Activated naive CD8-positive, alpha-beta T cell treated with anti-CD3 and anti-CD28 coated beads, Interleukin-2, amount 10 ng/mL, durations not matched to agents 7 days and 5 days (primary cell): Measurements from ENCODE around the gene P2RY11. TPM values are rescaled to one million over a fixed set of nuclear protein-coding genes. Genes with fewer than 3 reads are reported as not detected.
A peak's percentile ranks its signal among the peaks of the same experiment; 100 is the strongest.

Source experiments
- ATAC-seq: fragments of 150-1000 bp; cut with Tn5 transposase; one replicate; pipeline ENCODE4 v1.10.0; 2021; ENCODE audit warnings: low read depth, moderate library complexity
- POLR2A ChIA-PET: fragments of 350-600 bp; sonication (Branson Sonifier 250); formaldehyde crosslinking; loops from one replicate; lab custom pipeline; 2021; ENCODE audit warnings: antibody characterized with exemption; lab: Charles Lee
- DNase-seq: peaks from one replicate; pipeline ENCODE4 v3.0.0; 2021
- H3K27ac Mint-ChIP-seq: one replicate; pipeline ENCODE4 v1.8.0; 2022; ENCODE audit warnings: mild to moderate bottlenecking, mixed read lengths
- H3K27me3 Mint-ChIP-seq: one replicate; pipeline ENCODE4 v1.8.0; 2022; ENCODE audit warnings: mild to moderate bottlenecking, moderate library complexity, mixed read lengths
- H3K36me3 Mint-ChIP-seq: one replicate; pipeline ENCODE4 v1.8.0; 2021; ENCODE audit warnings: mild to moderate bottlenecking, mixed read lengths
- H3K4me1 Mint-ChIP-seq: one replicate; pipeline ENCODE4 v1.8.0; 2021; ENCODE audit warnings: mixed read lengths
- H3K4me3 Mint-ChIP-seq: one replicate; pipeline ENCODE4 v1.8.0; 2022; ENCODE audit warnings: mild to moderate bottlenecking, moderate library complexity, mixed read lengths
- H3K9me3 Mint-ChIP-seq: one replicate; pipeline ENCODE4 v1.8.0; 2021; ENCODE audit warnings: mixed read lengths
- total RNA-seq, 2 experiments: library from RNA; stranded (reverse); gene quantifications; one replicate each; pipeline ENCODE4 v1.2.3, GENCODE V29; 2021

Gene P2RY11
- total RNA-seq, 2 experiments from 2014 or later: 51.8 to 53.6 TPM

DNA sequence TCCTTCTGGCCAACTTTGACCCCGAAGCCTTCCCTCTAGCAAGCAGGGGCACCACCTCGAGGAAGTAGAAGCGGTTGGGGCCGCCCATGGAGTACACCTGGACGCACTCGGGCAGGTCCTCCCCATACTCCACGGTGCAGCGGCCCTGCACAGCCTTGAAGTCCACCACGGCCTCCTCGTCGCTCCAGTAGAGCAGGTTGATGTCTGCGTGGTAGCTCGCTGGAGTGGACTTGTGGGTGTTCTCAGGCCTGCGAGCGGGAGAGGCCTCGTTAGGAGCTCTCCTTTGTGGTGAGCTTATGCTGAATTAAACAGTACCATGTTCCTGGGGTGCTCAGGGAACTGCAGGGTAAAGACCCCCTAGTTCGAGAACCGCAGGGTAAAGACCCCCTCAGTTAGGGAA lies 30.5 kb downstream of the P2RY11 start:
- POLR2A ChIA-PET: interaction anchor here (1.0 to 1.5 kb wide), 2 partner anchors 23 to 53 kb away, joined by 3 to 10 read pairs; partner anchors contain the start of genes DNMT1 and EIF3G
- H3K27ac Mint-ChIP-seq: peak overlapping the region; percentile 98
- DNase-seq (no peak), ATAC-seq (no peak)
- peaks cover 36% of the 10 kb centered on the region for H3K36me3 Mint-ChIP-seq
- no peaks in the 10 kb centered on the region for H3K27me3 Mint-ChIP-seq
- H3K9me3 Mint-ChIP-seq: no peaks in the 10 kb centered on the region
- peaks cover 26% of the 10 kb centered on the region for H3K4me1 Mint-ChIP-seq
- no peak overlapping the region for H3K4me3 Mint-ChIP-seq

DNA sequence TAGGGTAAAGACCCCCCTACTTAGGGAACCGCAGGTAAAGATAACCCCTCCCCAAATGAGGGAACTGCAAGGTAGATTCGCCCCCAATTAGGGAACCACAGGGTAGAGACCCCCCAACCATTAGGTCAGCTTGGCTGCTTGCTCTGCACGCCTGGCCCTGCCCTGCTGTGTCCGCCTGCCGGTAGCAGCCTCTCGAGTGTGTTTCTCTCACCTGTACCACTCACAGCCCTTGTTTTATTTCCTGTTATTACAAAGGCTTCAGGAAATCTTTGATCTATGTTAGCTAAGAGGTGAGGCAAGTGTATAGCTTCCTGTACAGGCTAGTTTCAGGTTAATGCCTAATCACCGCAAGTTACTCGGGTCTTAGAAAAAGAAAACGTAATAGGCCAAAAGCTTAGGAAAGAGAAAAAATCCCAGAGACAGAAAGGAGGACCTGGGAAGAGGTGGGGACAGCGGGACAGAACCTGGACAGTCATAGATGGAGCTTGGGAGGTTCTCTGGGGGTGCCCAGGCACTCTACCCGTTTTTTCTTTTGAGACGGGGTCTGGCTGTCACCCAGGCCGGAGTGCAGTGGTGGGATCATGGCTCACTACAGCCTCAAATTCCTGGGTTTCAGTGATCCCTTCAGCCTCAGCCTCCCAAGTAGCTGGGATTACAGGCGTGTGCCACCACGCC lies 31.3 kb downstream of the P2RY11 start:
- peak; percentile 98 for ATAC-seq

DNA sequence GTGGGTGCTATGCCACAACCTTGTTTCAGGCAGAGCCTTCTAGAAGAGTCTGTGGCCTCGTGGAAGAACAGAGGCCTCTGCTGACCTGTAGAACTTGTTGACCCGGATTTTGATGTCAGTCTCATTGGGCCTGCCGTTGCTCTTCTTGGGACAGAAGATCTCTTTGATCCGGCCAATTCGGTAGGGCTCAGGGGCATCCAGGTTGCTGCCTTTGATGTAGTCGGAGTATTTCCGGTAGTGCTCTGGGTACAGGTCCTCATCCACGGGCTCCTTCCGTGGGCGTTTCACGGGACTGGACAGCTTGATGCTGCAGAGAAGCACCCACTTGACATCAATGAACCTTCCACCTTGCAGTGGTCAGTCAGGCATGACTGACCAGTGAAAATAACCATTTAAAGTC lies 32.2 kb downstream of the P2RY11 start:
- Mint-ChIP-seq H3K4me3 (peak overlapping the region; percentile 75), H3K4me1 (peaks cover 28% of the 10 kb centered on the region), H3K9me3 (no peaks in the 10 kb centered on the region), H3K27me3 (no peaks in the 10 kb centered on the region), H3K27ac (peak overlapping the region; percentile 98), H3K36me3 (peaks cover 36% of the 10 kb centered on the region)
- POLR2A ChIA-PET: interaction anchor here (0.5 to 1.5 kb wide), 6 partner anchors 14 to 422 kb away, joined by 3 to 10 read pairs (median 3); partner anchors contain the start of genes DNMT1 and KRI1
- ATAC-seq (no peak), DNase-seq (no peak)

More for the DNA sequence above, 31.3 kb downstream of the P2RY11 start:
- peak overlapping the region; percentile 75 for H3K4me3 Mint-ChIP-seq
- peaks cover 28% of the 10 kb centered on the region for H3K4me1 Mint-ChIP-seq
- peak overlapping the region; percentile 98 for H3K27ac Mint-ChIP-seq
- no peaks in the 10 kb centered on the region for H3K27me3 Mint-ChIP-seq
- peak; percentile 59 for DNase-seq
- POLR2A ChIA-PET: interaction anchor here (0.5 to 1.5 kb wide), 12 partner anchors 10 to 423 kb away, joined by 3 to 10 read pairs (median 3); partner anchors contain the start of genes DNMT1, EIF3G, KRI1 and PPAN
- H3K9me3 Mint-ChIP-seq: no peaks in the 10 kb centered on the region
- peaks cover 35% of the 10 kb centered on the region for H3K36me3 Mint-ChIP-seq

DNA sequence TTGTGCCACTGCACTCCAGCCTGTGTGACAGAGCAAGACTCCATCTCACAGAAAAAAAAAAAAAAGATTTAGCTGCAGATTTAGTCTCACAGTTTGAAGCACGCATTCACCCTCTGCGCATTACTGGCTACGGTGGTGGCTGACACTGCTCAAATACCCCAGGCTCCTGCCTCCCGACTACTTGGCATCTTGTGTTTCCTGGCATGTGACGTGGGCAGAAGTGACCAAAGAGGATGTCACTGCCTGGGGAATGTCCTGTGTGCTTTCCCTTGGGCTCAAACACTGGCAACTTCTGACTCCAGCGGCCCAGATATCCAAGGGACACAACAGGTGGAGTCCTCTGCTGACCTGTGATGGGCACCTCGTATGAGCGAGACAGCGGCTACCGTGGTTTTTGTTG lies 32.9 kb downstream of the P2RY11 start:
- no peaks in the 10 kb centered on the region for H3K9me3 Mint-ChIP-seq
- ATAC-seq (no peak), DNase-seq (no peak)
- peak overlapping the region; percentile 71 for H3K27ac Mint-ChIP-seq
- H3K4me3 Mint-ChIP-seq: no peak overlapping the region
- H3K27me3 Mint-ChIP-seq: no peaks in the 10 kb centered on the region
- H3K36me3 Mint-ChIP-seq: peaks cover 34% of the 10 kb centered on the region
- H3K4me1 Mint-ChIP-seq: peaks cover 28% of the 10 kb centered on the region
- POLR2A ChIA-PET: interaction anchor here (0.8 kb wide), 1 partner anchor 13 kb away, joined by 3 read pairs; no protein-coding TSS in a partner anchor

DNA sequence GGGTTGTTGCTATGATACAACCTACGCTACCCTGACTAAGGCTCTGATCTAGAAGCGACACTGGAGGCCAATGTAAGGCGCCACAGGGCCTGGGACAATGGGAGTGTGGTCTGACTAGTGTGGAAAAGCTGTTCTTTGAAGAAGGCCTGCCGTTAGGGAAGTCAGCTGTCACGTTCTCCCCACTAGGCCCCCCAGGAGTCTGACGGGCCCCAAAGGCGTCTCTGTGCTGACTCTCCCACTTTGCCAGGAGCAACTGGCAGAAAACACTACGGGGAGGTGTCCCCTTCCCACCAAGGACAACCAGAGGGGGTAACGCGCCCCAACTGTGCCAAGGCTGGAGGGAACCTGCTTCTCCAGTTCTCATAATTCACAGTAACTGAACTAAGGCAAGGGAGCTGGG lies 33.5 kb downstream of the P2RY11 start:
- Mint-ChIP-seq H3K27ac (no peak overlapping the region), H3K27me3 (no peaks in the 10 kb centered on the region), H3K9me3 (no peaks in the 10 kb centered on the region), H3K4me3 (no peak overlapping the region), H3K4me1 (peaks cover 28% of the 10 kb centered on the region), H3K36me3 (peaks cover 37% of the 10 kb centered on the region)
- ATAC-seq: no peak
- POLR2A ChIA-PET: interaction anchor here (0.6 kb wide), 1 partner anchor 92 kb away, joined by 4 read pairs; no protein-coding TSS in a partner anchor
- DNase-seq: no peak

DNA sequence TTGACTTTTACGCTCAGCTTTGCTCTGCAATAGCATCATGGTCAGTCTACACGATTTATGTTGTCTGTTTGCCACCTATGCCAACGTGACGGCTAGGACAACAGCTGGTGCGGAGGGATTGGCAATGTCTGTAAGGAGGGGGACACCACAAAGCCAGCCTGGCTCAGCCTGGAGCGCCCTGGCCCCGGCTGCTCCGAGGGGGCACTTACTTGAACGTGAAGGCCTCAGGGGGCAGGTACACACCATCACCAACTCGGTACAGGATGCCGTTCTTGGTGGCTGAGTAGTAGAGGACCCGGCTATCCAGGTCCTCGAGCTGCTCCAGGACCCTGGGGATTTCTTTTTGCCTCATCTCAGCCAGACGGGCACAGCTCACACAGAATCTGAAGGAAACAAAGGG lies 34.6 kb downstream of the P2RY11 start:
- ATAC-seq (no peak), DNase-seq (no peak)
- peaks cover 28% of the 10 kb centered on the region for H3K4me1 Mint-ChIP-seq
- H3K4me3 Mint-ChIP-seq: no peak overlapping the region
- no peaks in the 10 kb centered on the region for H3K9me3 Mint-ChIP-seq
- peak overlapping the region; percentile 36 for H3K27ac Mint-ChIP-seq
- H3K36me3 Mint-ChIP-seq: peaks cover 40% of the 10 kb centered on the region
- POLR2A ChIA-PET: no interaction called here
- H3K27me3 Mint-ChIP-seq: no peaks in the 10 kb centered on the region

DNA sequence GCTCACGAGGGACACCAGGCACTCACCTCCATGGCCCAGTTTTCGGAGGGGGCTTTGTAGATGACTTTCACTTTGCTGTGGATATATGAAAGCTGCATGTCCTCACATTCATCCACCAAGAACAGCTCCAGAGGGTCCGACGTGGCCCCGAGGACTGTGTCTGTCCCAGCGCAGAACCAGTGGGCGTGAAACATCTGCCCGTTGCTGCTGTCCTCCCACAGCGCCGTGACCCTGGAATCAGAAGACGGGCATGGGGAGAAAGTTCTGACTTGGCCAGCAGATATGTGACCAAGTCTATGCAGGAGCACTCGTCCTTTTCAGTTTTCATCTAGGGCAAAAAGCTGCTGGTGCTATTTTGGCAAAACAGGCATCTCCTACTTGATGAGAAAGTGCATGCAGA lies 37.9 kb downstream of the P2RY11 start:
- peaks cover 12% of the 10 kb centered on the region for H3K4me1 Mint-ChIP-seq
- H3K9me3 Mint-ChIP-seq: no peaks in the 10 kb centered on the region
- no peak overlapping the region for H3K4me3 Mint-ChIP-seq
- POLR2A ChIA-PET: no interaction called here
- H3K36me3 Mint-ChIP-seq: peaks cover 48% of the 10 kb centered on the region
- no peaks in the 10 kb centered on the region for H3K27me3 Mint-ChIP-seq
- DNase-seq: no peak
- H3K27ac Mint-ChIP-seq: no peak overlapping the region
- no peak for ATAC-seq

DNA sequence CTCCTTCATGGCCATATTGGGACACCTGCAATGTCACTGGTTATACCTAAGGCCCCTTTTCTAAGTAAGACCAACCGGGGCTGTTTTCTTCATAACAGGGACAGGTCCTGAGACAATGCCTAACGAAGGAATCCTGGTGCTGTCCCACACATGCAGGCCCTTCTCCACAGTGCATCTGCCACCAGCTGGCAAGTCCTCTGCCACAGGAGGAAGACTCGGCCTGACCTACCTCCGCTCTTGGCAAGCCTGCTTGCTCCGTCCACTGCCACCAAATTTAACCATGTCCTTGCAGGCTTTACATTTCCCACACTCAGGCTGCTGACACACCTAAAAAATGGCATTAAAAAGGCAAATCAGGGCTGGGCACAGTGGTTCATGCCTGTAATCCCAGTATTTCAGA lies 40.0 kb downstream of the P2RY11 start:
- POLR2A ChIA-PET: interaction anchor here (0.6 kb wide), 2 partner anchors 9 to 37 kb away, joined by 3 read pairs; no protein-coding TSS in a partner anchor
- H3K36me3 Mint-ChIP-seq: peaks cover 46% of the 10 kb centered on the region

DNA sequence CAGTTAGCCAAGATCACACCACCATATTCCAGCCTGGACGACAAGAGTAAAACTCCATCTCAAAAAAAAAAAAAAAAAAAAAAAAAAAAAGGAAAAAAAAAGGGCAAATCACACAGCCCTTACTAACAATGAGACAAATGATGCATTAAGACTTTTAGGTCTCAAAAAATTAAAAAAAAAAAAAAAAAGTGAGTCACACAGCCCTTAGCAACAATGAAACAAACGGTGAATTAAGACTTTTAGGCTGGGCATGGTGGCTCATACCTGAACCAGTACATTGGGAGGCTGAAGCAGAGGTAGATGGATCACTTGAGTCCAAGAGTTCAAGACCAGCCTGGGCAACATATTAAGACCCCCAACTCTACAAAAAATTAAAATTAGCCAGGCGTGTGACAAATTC lies 40.6 kb downstream of the P2RY11 start:
- DNase-seq (no peak), ATAC-seq (no peak)
- POLR2A ChIA-PET: interaction anchor here (0.6 kb wide), 1 partner anchor 37 kb away, joined by 3 read pairs; no protein-coding TSS in a partner anchor
- H3K4me1 Mint-ChIP-seq: peaks cover 2% of the 10 kb centered on the region
- no peaks in the 10 kb centered on the region for H3K9me3 Mint-ChIP-seq
- H3K4me3 Mint-ChIP-seq: no peak overlapping the region
- peaks cover 46% of the 10 kb centered on the region for H3K36me3 Mint-ChIP-seq
- H3K27ac Mint-ChIP-seq: no peak overlapping the region
- no peaks in the 10 kb centered on the region for H3K27me3 Mint-ChIP-seq

More for the DNA sequence above, 40.0 kb downstream of the P2RY11 start:
- H3K4me3 Mint-ChIP-seq: no peak overlapping the region
- no peak for DNase-seq
- no peak for ATAC-seq
- H3K9me3 Mint-ChIP-seq: no peaks in the 10 kb centered on the region
- H3K27me3 Mint-ChIP-seq: no peaks in the 10 kb centered on the region
- no peak overlapping the region for H3K27ac Mint-ChIP-seq
- peaks cover 3% of the 10 kb centered on the region for H3K4me1 Mint-ChIP-seq

DNA sequence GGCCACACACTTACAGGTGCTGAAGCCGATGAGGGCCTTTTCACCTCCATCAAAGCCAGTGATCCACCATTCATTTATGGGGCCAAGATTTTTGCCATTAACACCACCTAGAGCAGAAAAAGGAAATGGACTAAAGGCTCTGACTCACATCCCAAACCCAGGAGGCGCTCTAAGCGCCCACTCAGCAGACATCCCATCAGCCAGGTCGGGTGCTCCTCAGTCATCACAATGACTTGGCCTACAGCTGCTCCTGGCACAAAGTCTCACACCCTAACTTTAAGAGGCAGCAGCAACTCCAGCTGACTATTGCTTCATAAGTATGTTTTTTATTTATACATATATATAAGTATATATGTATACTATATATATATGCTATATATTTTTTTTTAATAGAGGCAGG lies 44.3 kb downstream of the P2RY11 start:
- Mint-ChIP-seq H3K4me3 (no peak overlapping the region), H3K27ac (no peak overlapping the region), H3K4me1 (no peaks in the 10 kb centered on the region), H3K27me3 (no peaks in the 10 kb centered on the region), H3K36me3 (peaks cover 40% of the 10 kb centered on the region), H3K9me3 (no peaks in the 10 kb centered on the region)
- DNase-seq: no peak
- no peak for ATAC-seq
- POLR2A ChIA-PET: no interaction called here

DNA sequence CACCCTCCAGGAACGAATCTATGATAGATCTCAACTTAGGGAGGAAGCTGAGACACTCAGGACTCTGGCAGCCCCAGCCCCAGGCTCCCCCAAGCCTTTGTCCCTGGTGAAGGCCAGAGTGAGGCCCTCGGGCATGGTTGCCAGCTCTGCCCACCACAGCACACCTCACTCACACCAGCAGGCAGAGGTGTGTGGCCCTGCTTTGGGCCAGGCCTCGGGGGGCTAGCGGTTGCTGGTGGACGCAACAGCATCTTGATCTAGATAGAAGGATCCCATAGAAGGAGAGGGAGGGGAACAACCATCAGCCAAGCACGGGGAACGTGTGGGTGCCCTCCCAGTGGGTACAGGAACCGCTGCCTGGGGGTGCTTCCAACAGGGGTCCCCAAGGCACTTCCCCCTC lies 46.6 kb downstream of the P2RY11 start:
- H3K36me3 Mint-ChIP-seq: peaks cover 38% of the 10 kb centered on the region
- DNase-seq (no peak), ATAC-seq (no peak)
- POLR2A ChIA-PET: interaction anchor here (0.8 to 0.9 kb wide), 2 partner anchors 14 to 222 kb away, joined by 3 read pairs; partner anchors contain the start of gene TYK2
- no peaks in the 10 kb centered on the region for H3K9me3 Mint-ChIP-seq
- H3K27me3 Mint-ChIP-seq: no peaks in the 10 kb centered on the region
- no peaks in the 10 kb centered on the region for H3K4me1 Mint-ChIP-seq
- no peak overlapping the region for H3K4me3 Mint-ChIP-seq
- H3K27ac Mint-ChIP-seq: no peak overlapping the region

DNA sequence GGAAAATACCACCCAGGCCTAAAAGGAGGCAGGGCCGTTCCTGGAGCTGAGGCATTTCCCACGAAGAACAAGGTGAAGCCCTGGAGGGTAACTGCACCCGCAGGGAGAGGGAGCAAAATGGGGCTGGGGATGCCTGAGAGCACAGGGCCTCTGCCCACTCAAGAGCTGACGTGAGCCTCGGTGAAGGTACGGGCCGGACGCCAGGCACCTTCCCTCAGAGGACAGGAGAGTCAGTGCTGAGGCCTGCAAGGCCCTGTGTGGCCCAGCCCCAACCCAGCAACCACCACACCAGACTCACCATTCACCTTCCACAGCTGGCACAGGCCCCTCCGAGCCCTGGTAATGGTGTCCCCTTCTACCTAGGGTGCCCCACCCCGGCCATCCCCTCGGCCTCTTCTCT lies 47.0 kb downstream of the P2RY11 start:
- Mint-ChIP-seq H3K4me1 (no peaks in the 10 kb centered on the region), H3K9me3 (no peaks in the 10 kb centered on the region), H3K27ac (no peak overlapping the region), H3K4me3 (no peak overlapping the region), H3K36me3 (peaks cover 40% of the 10 kb centered on the region), H3K27me3 (no peaks in the 10 kb centered on the region)
- ATAC-seq (no peak), DNase-seq (no peak)
- POLR2A ChIA-PET: no interaction called here

DNA sequence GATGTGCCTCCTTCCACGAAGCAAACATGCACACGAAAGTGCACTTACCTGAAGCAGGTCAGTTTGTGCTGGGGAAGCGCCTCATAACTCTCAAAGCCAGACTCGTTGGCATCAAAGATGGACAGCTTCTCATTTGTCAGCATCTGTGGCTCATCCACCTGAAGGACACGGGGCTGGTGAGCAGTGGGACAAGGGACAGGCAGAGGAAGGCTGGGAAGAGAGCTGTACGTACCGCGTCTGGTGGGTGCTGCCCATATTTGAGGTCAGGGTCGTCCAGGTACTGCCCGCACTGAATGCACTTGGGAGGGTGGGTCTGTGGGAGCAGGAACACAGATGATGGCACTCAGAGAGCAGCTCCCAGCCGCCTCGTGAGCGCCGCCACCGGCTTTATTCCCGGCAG lies 48.1 kb downstream of the P2RY11 start:
- ATAC-seq: no peak
- H3K27me3 Mint-ChIP-seq: no peaks in the 10 kb centered on the region
- H3K4me1 Mint-ChIP-seq: no peaks in the 10 kb centered on the region
- POLR2A ChIA-PET: no interaction called here
- H3K36me3 Mint-ChIP-seq: peaks cover 36% of the 10 kb centered on the region
- H3K27ac Mint-ChIP-seq: no peak overlapping the region
- H3K4me3 Mint-ChIP-seq: no peak overlapping the region
- no peak for DNase-seq
- no peaks in the 10 kb centered on the region for H3K9me3 Mint-ChIP-seq

DNA sequence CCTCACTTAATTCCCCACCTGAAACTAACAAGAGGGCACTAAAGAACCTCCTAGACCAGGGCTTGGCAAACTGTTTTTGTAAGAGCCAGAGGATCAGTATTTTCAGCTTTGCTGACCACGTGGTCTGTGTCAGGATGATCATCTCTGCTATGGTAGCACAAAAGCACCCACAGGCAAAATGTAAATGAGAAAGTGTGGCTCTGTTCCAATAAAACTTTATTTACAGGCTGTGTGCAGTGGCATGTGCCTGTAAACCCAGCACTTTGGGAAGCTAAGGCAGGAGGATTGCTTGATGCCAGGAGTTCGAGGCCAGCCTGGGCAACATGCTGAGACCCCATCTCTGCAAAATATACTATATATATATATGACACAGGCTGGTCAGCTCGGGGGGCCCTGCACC lies 52.0 kb downstream of the P2RY11 start:
- DNase-seq (no peak), ATAC-seq (no peak)
- Mint-ChIP-seq H3K4me1 (peaks cover 3% of the 10 kb centered on the region), H3K27ac (peak overlapping the region; percentile 30), H3K4me3 (no peak overlapping the region), H3K9me3 (no peaks in the 10 kb centered on the region), H3K27me3 (no peaks in the 10 kb centered on the region), H3K36me3 (peaks cover 32% of the 10 kb centered on the region)
- POLR2A ChIA-PET: no interaction called here
